H1 (cell line): ENCODE data around the gene MEF2D. TPM values are rescaled to one million over a fixed set of nuclear protein-coding genes. Genes with fewer than 3 reads are reported as not detected.

Experiments
- ATF2 ChIP-seq: IDR thresholded peaks from 2 replicates; pipeline ENCODE4 v1.6.1; 2012; ENCODE audit warnings: low read length, inconsistent platforms
- BACH1 ChIP-seq: IDR thresholded peaks from 2 replicates; pipeline ENCODE4 v1.6.1; 2012; ENCODE audit warnings: low read length, improper control_type of control experiment
- CBX5 ChIP-seq: fragments of 300-800, 300-1000 bp; sonication (generic); IDR thresholded peaks from 2 replicates; pipeline ENCODE4 v1.7.1; 2016; ENCODE audit warnings: antibody characterized with exemption, low read length, low read depth
- CHD1 ChIP-seq: IDR thresholded peaks from 2 replicates; pipeline ENCODE4 v1.6.1; 2012; ENCODE audit warnings: low read depth, low read length, improper control_type of control experiment
- CHD2 ChIP-seq: IDR thresholded peaks from 2 replicates; pipeline ENCODE4 v1.6.1; 2012; ENCODE audit warnings: low read length, improper control_type of control experiment
- CTBP2 ChIP-seq: IDR thresholded peaks from 2 replicates; pipeline ENCODE4 v1.7.0; 2011; ENCODE audit warnings: borderline replicate concordance, mild to moderate bottlenecking, moderate library complexity, mixed read lengths, low read length; ENCODE audit not compliant: insufficient read depth, insufficient read length
- E2F6 ChIP-seq: IDR thresholded peaks from 2 replicates; pipeline ENCODE4 v1.6.1; 2012; ENCODE audit warnings: inconsistent platforms
- EP300 ChIP-seq, 2 experiments: IDR thresholded peaks; 1 replicate in 1 of 2; 2 replicates in 1 of 2; pipeline ENCODE4 v1.6.1; 2011 to 2012; ENCODE audit warnings: low read depth in 2 of 2, low read length in 2 of 2, mild to moderate bottlenecking in 2 of 2, borderline replicate concordance in 1 of 2, inconsistent platforms in 1 of 2, moderate library complexity in 1 of 2
- EZH2 ChIP-seq: fragments of 200-600 bp; sonication (generic); IDR thresholded peaks from 2 replicates; pipeline ENCODE4 v1.7.1; 2012; ENCODE audit warnings: low read depth, mild to moderate bottlenecking, moderate library complexity, low read length, inconsistent platforms; ENCODE audit not compliant: severe bottlenecking
- GABPA ChIP-seq: IDR thresholded peaks from 2 replicates; pipeline ENCODE4 v1.6.1; 2011; ENCODE audit warnings: mild to moderate bottlenecking, low read length, moderate library complexity, borderline replicate concordance; ENCODE audit not compliant: insufficient read depth
- JUN ChIP-seq: IDR thresholded peaks from 2 replicates; pipeline ENCODE4 v1.6.1; 2011; ENCODE audit warnings: low read depth, mild to moderate bottlenecking, improper control_type of control experiment, low read length
- KDM4A ChIP-seq: IDR thresholded peaks from one replicate; pipeline ENCODE4 v1.7.1; 2012; ENCODE audit warnings: low read depth, mild to moderate bottlenecking, moderate library complexity, low read length, inconsistent platforms; ENCODE audit not compliant: severe bottlenecking
- MAFK ChIP-seq: IDR thresholded peaks from 2 replicates; pipeline ENCODE4 v1.6.1; 2012; ENCODE audit warnings: low read depth, mild to moderate bottlenecking, improper control_type of control experiment, low read length
- MAX ChIP-seq: IDR thresholded peaks from 2 replicates; pipeline ENCODE4 v1.6.1; 2012; ENCODE audit warnings: inconsistent platforms
- NANOG ChIP-seq: IDR thresholded peaks from 2 replicates; pipeline ENCODE4 v1.6.1; 2011; ENCODE audit warnings: low read length, low read depth, mild to moderate bottlenecking, inconsistent platforms; ENCODE audit not compliant: insufficient read depth, poor library complexity, severe bottlenecking
- RNF2 ChIP-seq: fragments of 200-900, 300-1000 bp; sonication (generic); IDR thresholded peaks from 2 replicates; pipeline ENCODE4 v1.7.1; 2016; ENCODE audit warnings: borderline replicate concordance, low read depth, mild to moderate bottlenecking, antibody characterized with exemption, low read length; ENCODE audit not compliant: poor library complexity, severe bottlenecking; ENCODE audit errors: missing control alignments
- SIRT6 ChIP-seq: IDR thresholded peaks from one replicate; pipeline ENCODE4 v1.7.1; 2012; ENCODE audit warnings: low read length, inconsistent platforms
- SP1 ChIP-seq: IDR thresholded peaks from 2 replicates; pipeline ENCODE4 v1.6.1; 2011; ENCODE audit warnings: low read depth, low read length
- TBP ChIP-seq: IDR thresholded peaks from 2 replicates; pipeline ENCODE4 v1.6.1; 2011; ENCODE audit warnings: low read depth, low read length, improper control_type of control experiment
- ZNF274 ChIP-seq: IDR thresholded peaks from 2 replicates; pipeline ENCODE4 v1.7.0; 2012; ENCODE audit warnings: low read length, borderline replicate concordance; ENCODE audit errors: extremely low read depth
- polyA plus RNA-seq, 7 experiments: library from polyadenylated mRNA; depleted of rRNA in 3 of 7; stranded (reverse) in 5 of 7; unstranded in 2 of 7; fragments of >200 nt in 5 of 7; fragments of 200-250 nt in 2 of 7; gene quantifications; 1 replicate in 5 of 7; 2 replicates in 1 of 7; 4 replicates in 1 of 7; pipeline versions ENCODE4 v1.2.1 to v1.2.3, GENCODE V29; 2011 to 2013; ENCODE audit warnings: missing spikeins in 2 of 7, mixed read lengths in 2 of 7
- total RNA-seq: library from RNA; stranded (reverse); fragmentation: NEBNext Ultra II Directional; extraction: Animal tissue kit (Norgen Biotek cat#: 25700); gene quantifications from 2 replicates; pipeline ENCODE4 v1.2.1, GENCODE V29; 2021

Gene MEF2D
- total and polyA plus RNA-seq, 2 of the 8 experiments (the other 6 are each of a cell fraction or from before 2014, with no cell fraction given) = 17.3 to 20.3 TPM

GRCh38 chr1:156437037-156437867, 63.3 kb downstream of the MEF2D start (continued):
- TF ChIP-seq GABPA = no peak
- TF ChIP-seq TBP = no peak
- TF ChIP-seq CHD1 = no peak
- no peak for TF ChIP-seq ATF2
- no peak for TF ChIP-seq JUN
- TF ChIP-seq MAX = no peak
- TF ChIP-seq ZNF274 = no peak
- no peak for TF ChIP-seq NANOG
- no peak for TF ChIP-seq CHD2
- TF ChIP-seq KDM4A = no peak
- peak; percentile 39 for TF ChIP-seq CTBP2
- peak; percentile 80 for TF ChIP-seq RNF2
- peak; percentile 14 for TF ChIP-seq EZH2
- no peak for TF ChIP-seq CBX5
- TF ChIP-seq SP1 = no peak
- TF ChIP-seq MAFK = no peak
- no peak for TF ChIP-seq BACH1
- no peak for TF ChIP-seq SIRT6
- TF ChIP-seq E2F6 = no peak
- TF ChIP-seq EP300 (IDR thresholded peaks at IDR 0.05; ENCODE audit: borderline replicate concordance in 1 of 2, low read depth in 2 of 2, low read length in 2 of 2) = no peak
